Tibial artery (tissue), 4 donors: ENCODE results near the gene TMEM250.

Experiments used
- DNase-seq, 2 donors: peaks; one replicate each; pipeline ENCODE4 v3.0.0-alpha.2; 2019
- H3K27ac ChIP-seq, 2 donors: fragments of 200-600 bp; sonication (generic) in 1 of 2; 1 replicate in 1 of 2; 2 replicates in 1 of 2; pipeline ENCODE4 v1.5.1; 2018 to 2019; ENCODE audit warnings: mild to moderate bottlenecking in 1 of 2
- H3K27me3 ChIP-seq, 2 donors: fragments of 200-600 bp; sonication (generic) in 1 of 2; one replicate each; pipeline versions ENCODE4 v1.5.1 to v1.6.0; 2016 to 2019
- H3K36me3 ChIP-seq, 3 donors: fragments of 200-600 bp; sonication (generic) in 2 of 3; one replicate each; pipeline ENCODE4 v1.5.1; 2016 to 2019; ENCODE audit warnings: mild to moderate bottlenecking in 2 of 3
- H3K4me1 ChIP-seq, 4 donors: fragments of 200-600 bp; sonication (generic) in 2 of 4; 1 replicate in 3 of 4; 2 replicates in 1 of 4; pipeline ENCODE4 v1.5.1; 2016 to 2019
- H3K4me3 ChIP-seq, 2 donors: fragments of 200-600 bp; sonication (generic) in 1 of 2; 1 replicate in 1 of 2; 2 replicates in 1 of 2; pipeline ENCODE4 v1.5.1; 2018 to 2019; ENCODE audit warnings: mild to moderate bottlenecking in 2 of 2
- H3K9me3 ChIP-seq, 3 donors: fragments of 200-600 bp; sonication (generic) in 1 of 3; one replicate each; pipeline ENCODE4 v1.5.1; 2016 to 2019
- CTCF ChIP-seq, 2 experiments: fragments of 200-600 bp in 1 of 2; fragments of 450-650 bp in 1 of 2; IDR thresholded peaks; one replicate each; pipeline ENCODE4 v1.5.1; 2017 to 2019; ENCODE audit warnings: antibody characterized with exemption in 2 of 2, mild to moderate bottlenecking in 1 of 2, moderate library complexity in 1 of 2
- intact Hi-C: fragments of 100-400 bp; cut with DNase I; formaldehyde crosslinking; loops from one replicate; pipeline ENCODE4 v1.15.0; 2023; ENCODE audit warnings: low total_unique reads

Gene TMEM250

GRCh38 chr9:136137321-136138265 is 18.9 kb upstream of the TMEM250 start:
- DNase-seq, result no peak
- Histone ChIP-seq H3K4me1 (peaks cover 0 to 22% (median 13%) of the 10 kb centered on the region in 4 donors), H3K4me3 (no peak overlapping the region), H3K27me3 (peaks cover 0 to 76% of the 10 kb centered on the region in 2 donors), H3K27ac (no peak overlapping the region), H3K9me3 (no peaks in the 10 kb centered on the region), H3K36me3 (no peaks in the 10 kb centered on the region)
- no peak for TF ChIP-seq CTCF (IDR thresholded peaks at IDR 0.05)
- intact Hi-C loops, result no loop called here

GRCh38 chr9:136136127-136136925 is 17.7 kb upstream of the TMEM250 start:
- H3K4me1 ChIP-seq, result peaks cover 0 to 24% (median 14%) of the 10 kb centered on the region in 4 donors
- no peak overlapping the region for H3K27ac ChIP-seq
- intact Hi-C loops, result no loop called here
- H3K4me3 ChIP-seq, result no peak overlapping the region
- no peak for TF ChIP-seq CTCF (IDR thresholded peaks at IDR 0.05)
- H3K9me3 ChIP-seq, result no peaks in the 10 kb centered on the region
- no peaks in the 10 kb centered on the region for H3K36me3 ChIP-seq
- H3K27me3 ChIP-seq, result peaks cover 0 to 79% of the 10 kb centered on the region in 2 donors
- DNase-seq, result no peak

- no peaks in the 10 kb centered on the region for H3K9me3 ChIP-seq
- no peak overlapping the region for H3K4me3 ChIP-seq
- no peaks in the 10 kb centered on the region for H3K36me3 ChIP-seq
- no peak for DNase-seq
- TF ChIP-seq CTCF (IDR thresholded peaks at IDR 0.05), result no peak
- peaks cover 0 to 24% (median 14%) of the 10 kb centered on the region in 4 donors for H3K4me1 ChIP-seq
- H3K27ac ChIP-seq, result no peak overlapping the region
- peaks cover 0 to 87% of the 10 kb centered on the region in 2 donors for H3K27me3 ChIP-seq
- intact Hi-C loops, result no loop called here
Measured at GRCh38 chr9:136135326-136136126, 16.9 kb upstream of the TMEM250 start.

GRCh38 chr9:136133959-136134484 is 15.3 kb upstream of the TMEM250 start:
- H3K9me3 ChIP-seq, result no peaks in the 10 kb centered on the region
- peaks cover 0 to 96% of the 10 kb centered on the region in 2 donors for H3K27me3 ChIP-seq
- no peak for TF ChIP-seq CTCF (IDR thresholded peaks at IDR 0.05)
- H3K36me3 ChIP-seq, result no peaks in the 10 kb centered on the region
- intact Hi-C loops, result no loop called here
- no peak for DNase-seq
- no peak overlapping the region for H3K27ac ChIP-seq
- peaks cover 0 to 24% (median 14%) of the 10 kb centered on the region in 4 donors for H3K4me1 ChIP-seq
- H3K4me3 ChIP-seq, result peak overlapping the region in 1 of 2 donors; percentile 35
